GM10266 (cell line): ENCODE results near the gene TRAPPC12.

Source experiments
- DNase-seq: peaks from one replicate; pipeline ENCODE4 v3.0.0; 2012; ENCODE audit errors: extremely low spot score
- CTCF ChIP-seq: IDR thresholded peaks from 2 replicates; pipeline ENCODE4 v1.5.1; 2012; ENCODE audit warnings: mild to moderate bottlenecking, low read depth; ENCODE audit not compliant: control insufficient read depth, insufficient read depth; ENCODE audit errors: missing control alignments

TRAPPC12 gene

GRCh38 chr2:3388412-3388738 lies 8.9 kb downstream of the TRAPPC12 start:
- TF ChIP-seq CTCF: no peak
- no peak for DNase-seq

- DNase-seq: no peak
Observed at GRCh38 chr2:3389193-3389592, 9.7 kb downstream of the TRAPPC12 start.

GRCh38 chr2:3390041-3390440 lies 10.5 kb downstream of the TRAPPC12 start:
- TF ChIP-seq CTCF: no peak

More at GRCh38 chr2:3389193-3389592, 9.7 kb downstream of the TRAPPC12 start:
- TF ChIP-seq CTCF: no peak

GRCh38 chr2:3392216-3392615 lies 12.7 kb downstream of the TRAPPC12 start:
- no peak for DNase-seq
- no peak for TF ChIP-seq CTCF

More at GRCh38 chr2:3390041-3390440, 10.5 kb downstream of the TRAPPC12 start:
- DNase-seq: no peak

GRCh38 chr2:3396920-3397559 lies 17.5 kb downstream of the TRAPPC12 start:
- no peak for TF ChIP-seq CTCF
- no peak for DNase-seq

GRCh38 chr2:3398857-3399256 lies 19.4 kb downstream of the TRAPPC12 start:
- TF ChIP-seq CTCF: no peak
- DNase-seq: no peak

GRCh38 chr2:3399381-3399780 lies 19.9 kb downstream of the TRAPPC12 start:
- DNase-seq: no peak
- no peak for TF ChIP-seq CTCF
